Neuronal stem cell (in vitro differentiated cells): ENCODE results near the gene DUSP3.

Experiments used
- DNase-seq: peaks from one replicate; pipeline ENCODE4 v3.0.0-alpha.2; 2013; ENCODE audit warnings: low spot score
- H2AFZ ChIP-seq: one replicate; pipeline ENCODE4 v1.6.1; 2013; ENCODE audit warnings: mild to moderate bottlenecking, low read length, inconsistent platforms
- H2AK5ac ChIP-seq: 2 replicates; pipeline ENCODE4 v1.6.1; 2013; ENCODE audit warnings: low read depth, mild to moderate bottlenecking, inconsistent platforms, low read length, moderate library complexity, mixed read lengths
- H2BK120ac ChIP-seq: 2 replicates; pipeline ENCODE4 v1.6.1; 2013; ENCODE audit warnings: low read depth, mild to moderate bottlenecking, inconsistent platforms, low read length, moderate library complexity, mixed read lengths
- H2BK12ac ChIP-seq: one replicate; pipeline ENCODE4 v1.6.1; 2013; ENCODE audit warnings: low read length, inconsistent platforms
- H2BK15ac ChIP-seq: 2 replicates; pipeline ENCODE4 v1.6.1; 2013; ENCODE audit warnings: mild to moderate bottlenecking, low read length, inconsistent platforms, mixed read lengths
- H2BK5ac ChIP-seq: one replicate; pipeline ENCODE4 v1.6.1; 2013; ENCODE audit warnings: inconsistent platforms, mild to moderate bottlenecking, low read length, moderate library complexity
- H3K14ac ChIP-seq: one replicate; pipeline ENCODE4 v1.6.1; 2013; ENCODE audit warnings: low read length, inconsistent platforms
- H3K18ac ChIP-seq: 2 replicates; pipeline ENCODE4 v1.6.1; 2013; ENCODE audit warnings: low read length, inconsistent platforms
- H3K23ac ChIP-seq: 2 replicates; pipeline ENCODE4 v1.6.1; 2013; ENCODE audit warnings: low read depth, mild to moderate bottlenecking, mixed read lengths, low read length, inconsistent platforms; ENCODE audit not compliant: poor library complexity
- H3K27ac ChIP-seq: replicated peaks from 3 replicates; pipeline ENCODE4 v1.5.1; 2013; ENCODE audit warnings: low read length, inconsistent platforms
- H3K27me3 ChIP-seq, 3 experiments: 2 replicates each; pipeline ENCODE4 v1.6.1; 2013; ENCODE audit warnings: low read length in 3 of 3, mild to moderate bottlenecking in 2 of 3, inconsistent platforms in 1 of 3, low read depth in 1 of 3, mixed read lengths in 1 of 3, moderate library complexity in 1 of 3; ENCODE audit not compliant: control insufficient read depth in 3 of 3, insufficient read depth in 3 of 3
- H3K36me3 ChIP-seq, 2 donors: replicated peaks in 1 of 2; 2 replicates each; pipeline ENCODE4 v1.6.1; 2013; ENCODE audit warnings: low read length in 2 of 2; ENCODE audit not compliant: control insufficient read depth in 2 of 2, insufficient read depth in 2 of 2
- H3K4ac ChIP-seq: 2 replicates; pipeline ENCODE4 v1.6.1; 2013; ENCODE audit warnings: inconsistent platforms, mild to moderate bottlenecking, low read length, moderate library complexity
- H3K4me1 ChIP-seq, 2 donors: 1 replicate in 1 of 2; 2 replicates in 1 of 2; pipeline ENCODE4 v1.6.1; 2013; ENCODE audit warnings: low read length in 2 of 2, low read depth in 1 of 2; ENCODE audit not compliant: control insufficient read depth in 2 of 2, insufficient read depth in 1 of 2
- H3K4me2 ChIP-seq: one replicate; pipeline ENCODE4 v1.6.1; 2013; ENCODE audit warnings: mild to moderate bottlenecking, low read length, inconsistent platforms; ENCODE audit not compliant: insufficient read depth, poor library complexity, severe bottlenecking
- H3K4me3 ChIP-seq, 2 donors: 2 replicates each; pipeline ENCODE4 v1.5.1; 2013; ENCODE audit warnings: low read length in 2 of 2, mild to moderate bottlenecking in 2 of 2, inconsistent platforms in 1 of 2, moderate library complexity in 1 of 2
- H3K79me1 ChIP-seq: one replicate; pipeline ENCODE4 v1.6.1; 2013; ENCODE audit warnings: low read depth, mild to moderate bottlenecking, inconsistent platforms, low read length, moderate library complexity
- H3K9ac ChIP-seq: one replicate; pipeline ENCODE4 v1.6.1; 2013; ENCODE audit warnings: mild to moderate bottlenecking, low read depth, low read length, inconsistent platforms; ENCODE audit not compliant: poor library complexity
- H3K9me3 ChIP-seq, 2 donors: replicated peaks in 1 of 2; 2 replicates each; pipeline versions ENCODE3 to v1.6.1; 2013; ENCODE audit warnings: low read length in 2 of 2, mild to moderate bottlenecking in 2 of 2, inconsistent platforms in 1 of 2, low read depth in 1 of 2, mixed read lengths in 1 of 2, moderate library complexity in 1 of 2; ENCODE audit not compliant: control insufficient read depth in 2 of 2, insufficient read depth in 1 of 2
- H4K8ac ChIP-seq: one replicate; pipeline ENCODE4 v1.6.1; 2013; ENCODE audit warnings: low read depth, mild to moderate bottlenecking, inconsistent platforms, low read length, moderate library complexity
- H4K91ac ChIP-seq: one replicate; pipeline ENCODE4 v1.6.1; 2013; ENCODE audit warnings: low read length, low read depth, mild to moderate bottlenecking, inconsistent platforms; ENCODE audit not compliant: poor library complexity
- WGBS, 2 donors: extraction: QIAGEN DNeasy Blood & Tissue Kit; methylation state at CpG; one replicate each; pipeline ENCODE4 v1.1.7; 2013; ENCODE audit warnings: missing lambda C conversion rate in 2 of 2, mixed read lengths in 1 of 2; ENCODE audit not compliant: insufficient read length in 2 of 2, insufficient replicate concordance in 1 of 2; ENCODE audit errors: extremely low coverage in 2 of 2; 5-methylcytosine and 5-hydroxymethylcytosine counted together

The DUSP3 gene

GRCh38 chr17:43809121-43809520 is 30.3 kb upstream of the DUSP3 start:
- H3K36me3 ChIP-seq = peaks cover 0 to 9% of the 10 kb centered on the region in 2 donors
- H3K9ac ChIP-seq = no peak overlapping the region
- no peaks in the 10 kb centered on the region for H3K4me1 ChIP-seq
- H2BK5ac ChIP-seq = no peak overlapping the region
- H3K9me3 ChIP-seq = no peaks in the 10 kb centered on the region
- H2AFZ ChIP-seq = no peak overlapping the region
- no peak overlapping the region for H4K8ac ChIP-seq
- no peak overlapping the region for H3K27ac ChIP-seq
- H3K4me3 ChIP-seq = no peak overlapping the region
- no peak overlapping the region for H3K23ac ChIP-seq
- H2BK15ac ChIP-seq = no peak overlapping the region
- H2AK5ac ChIP-seq = no peak overlapping the region
- no peak overlapping the region for H3K14ac ChIP-seq
- WGBS, 2 donors = no CpG with 5 or more reads among the region's 5 CpGs
- no peak overlapping the region for H2BK120ac ChIP-seq
- no peaks in the 10 kb centered on the region for H3K79me1 ChIP-seq
- no peak overlapping the region for H3K18ac ChIP-seq
- no peak overlapping the region for H3K4me2 ChIP-seq
- H3K4ac ChIP-seq = no peak overlapping the region
- no peak overlapping the region for H4K91ac ChIP-seq
- H3K27me3 ChIP-seq = no peaks in the 10 kb centered on the region
- H2BK12ac ChIP-seq = no peak overlapping the region
- DNase-seq = no peak

- Histone ChIP-seq H3K27ac (no peak overlapping the region), H3K4me1 (peaks cover 3 to 6% of the 10 kb centered on the region in 2 donors), H3K14ac (no peak overlapping the region), H2AK5ac (no peak overlapping the region), H3K9me3 (no peaks in the 10 kb centered on the region), H3K4me3 (no peak overlapping the region), H3K27me3 (no peaks in the 10 kb centered on the region), H3K18ac (no peak overlapping the region), H3K4me2 (no peak overlapping the region), H2BK5ac (no peak overlapping the region), H3K4ac (no peak overlapping the region), H2BK120ac (no peak overlapping the region), H4K8ac (no peak overlapping the region), H2BK15ac (no peak overlapping the region), H3K36me3 (peaks cover 0 to 7% of the 10 kb centered on the region in 2 donors), H2AFZ (no peak overlapping the region), H3K23ac (no peak overlapping the region), H3K79me1 (no peaks in the 10 kb centered on the region), H4K91ac (no peak overlapping the region), H3K9ac (no peak overlapping the region), H2BK12ac (no peak overlapping the region)
- no CpG with 5 or more reads among the region's 4 CpGs for WGBS, 2 donors
- no peak for DNase-seq
These were observed 29.3 kb upstream of the DUSP3 start for GRCh38 chr17:43808076-43808475.

DNA sequence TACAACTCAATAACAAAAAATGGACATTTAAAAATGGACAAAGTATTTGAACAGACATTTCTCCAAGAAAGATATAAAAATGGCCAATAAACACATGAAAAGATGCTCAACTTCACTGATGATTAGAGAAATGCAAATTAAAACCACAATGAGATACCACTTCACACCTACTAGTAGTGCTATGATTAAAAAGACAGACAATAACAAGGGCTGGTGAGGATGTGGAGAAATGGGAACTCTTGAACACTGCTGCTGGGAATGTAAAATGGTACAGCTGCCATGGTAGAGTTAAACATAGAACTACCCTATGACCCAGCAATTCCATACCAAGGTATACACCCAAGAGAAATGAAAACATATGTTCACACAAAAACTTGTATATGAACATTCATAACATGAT is 26.3 kb upstream of the DUSP3 start:
- H3K36me3 ChIP-seq = peaks cover 0 to 3% of the 10 kb centered on the region in 2 donors
- no peak overlapping the region for H3K4ac ChIP-seq
- no peak overlapping the region for H4K8ac ChIP-seq
- H2AFZ ChIP-seq = no peak overlapping the region
- no peak overlapping the region for H2BK15ac ChIP-seq
- H2BK12ac ChIP-seq = no peak overlapping the region
- no peak overlapping the region for H3K18ac ChIP-seq
- no peak overlapping the region for H3K23ac ChIP-seq
- no peak overlapping the region for H2BK5ac ChIP-seq
- H2BK120ac ChIP-seq = no peak overlapping the region
- H3K9me3 ChIP-seq = peaks cover 0 to 2% of the 10 kb centered on the region in 2 donors
- no peak for DNase-seq
- no peaks in the 10 kb centered on the region for H3K79me1 ChIP-seq
- no peak overlapping the region for H3K4me2 ChIP-seq
- H3K4me1 ChIP-seq = peaks cover 3 to 10% of the 10 kb centered on the region in 2 donors
- H4K91ac ChIP-seq = no peak overlapping the region
- H3K4me3 ChIP-seq = no peak overlapping the region
- H3K9ac ChIP-seq = no peak overlapping the region
- no peak overlapping the region for H2AK5ac ChIP-seq
- H3K27me3 ChIP-seq = no peaks in the 10 kb centered on the region
- H3K27ac ChIP-seq = no peak overlapping the region
- H3K14ac ChIP-seq = no peak overlapping the region

DNA sequence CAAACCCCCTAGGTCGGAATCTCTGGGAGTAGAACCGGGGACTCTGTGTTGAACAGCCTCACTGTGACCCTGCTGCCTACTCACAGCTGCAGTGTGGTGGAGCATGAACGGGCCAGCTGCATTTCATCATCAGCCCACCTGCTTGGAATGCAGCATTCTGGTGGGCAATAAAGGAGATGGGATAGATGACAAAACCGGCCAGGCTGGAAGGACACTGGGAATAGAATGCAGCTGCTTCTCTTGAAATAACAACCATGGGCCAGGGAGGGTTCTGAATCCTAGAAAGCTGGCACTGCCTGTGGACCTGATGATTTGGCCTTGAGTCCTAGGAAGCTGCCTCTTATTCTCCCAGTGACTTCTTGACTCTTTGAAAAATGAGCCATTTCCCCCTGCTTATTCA is 25.0 kb upstream of the DUSP3 start:
- Histone ChIP-seq H3K9me3 (peaks cover 0 to 2% of the 10 kb centered on the region in 2 donors), H3K79me1 (no peaks in the 10 kb centered on the region), H3K4me1 (peaks cover 3 to 10% of the 10 kb centered on the region in 2 donors), H3K23ac (no peak overlapping the region), H4K91ac (no peak overlapping the region), H2BK12ac (no peak overlapping the region), H3K4me3 (no peak overlapping the region), H3K27me3 (no peaks in the 10 kb centered on the region), H3K9ac (no peak overlapping the region), H3K4ac (no peak overlapping the region), H2BK120ac (no peak overlapping the region), H4K8ac (no peak overlapping the region), H2AK5ac (no peak overlapping the region), H3K14ac (no peak overlapping the region), H3K18ac (no peak overlapping the region), H2BK5ac (no peak overlapping the region), H3K4me2 (no peak overlapping the region), H2AFZ (no peak overlapping the region), H3K27ac (no peak overlapping the region), H3K36me3 (peaks cover 0 to 3% of the 10 kb centered on the region in 2 donors), H2BK15ac (no peak overlapping the region)
- DNase-seq = no peak
- no CpG with 5 or more reads among the region's 4 CpGs for WGBS, 2 donors
